ENCODE measurements around the gene KRT80. TPM values are rescaled to one million over a fixed set of nuclear protein-coding genes. Genes with fewer than 3 reads are reported as not detected.
A peak's percentile ranks its signal among the peaks of the same experiment; 100 is the strongest.

The KRT80 gene
- total RNA-seq, 4 donors from 2014 or later: 0.16 to 0.54 (median 0.31) TPM; not detected in 1

- 83 to 94% methylated on average over 2 to 5 of the region's 7 CpGs for WGBS, 2 donors (ENCODE audit: low coverage in 1 of 2)
- TF ChIP-seq CTCF (IDR thresholded peaks at IDR 0.05): no peak
- TF ChIP-seq POLR2AphosphoS5 (IDR thresholded peaks at IDR 0.05): no peak
- TF ChIP-seq EP300 (IDR thresholded peaks at IDR 0.05): no peak
- no peak for TF ChIP-seq POLR2A (IDR thresholded peaks at IDR 0.05)
- peaks cover 48% of the 10 kb centered on the region for H3K27me3 ChIP-seq
Observed at GRCh38 chr12:52122904-52123303, 68.9 kb downstream of the KRT80 start.

GRCh38 chr12:52122540-52122871, 69.3 kb downstream of the KRT80 start:
- Histone ChIP-seq H3K27me3 (peaks cover 48% of the 10 kb centered on the region), H3K9me3 (no peaks in the 10 kb centered on the region), H3K4me1 (peaks cover 0 to 20% (median 3%) of the 10 kb centered on the region in 3 donors), H3K27ac (no peak overlapping the region), H3K4me3 (no peak overlapping the region), H3K36me3 (no peaks in the 10 kb centered on the region)
- no peak for ATAC-seq
- WGBS, 2 donors (ENCODE audit: low coverage in 1 of 2): 81 to 84% methylated on average over 3 to 4 of the region's 4 CpGs
- TF ChIP-seq POLR2AphosphoS5 (IDR thresholded peaks at IDR 0.05) (no peak), EP300 (IDR thresholded peaks at IDR 0.05) (no peak), POLR2A (IDR thresholded peaks at IDR 0.05) (no peak), CTCF (IDR thresholded peaks at IDR 0.05) (no peak)

More at GRCh38 chr12:52122904-52123303, 68.9 kb downstream of the KRT80 start:
- Histone ChIP-seq H3K4me3 (no peak overlapping the region), H3K27ac (no peak overlapping the region), H3K36me3 (no peaks in the 10 kb centered on the region), H3K9me3 (no peaks in the 10 kb centered on the region), H3K4me1 (peaks cover 0 to 20% (median 3%) of the 10 kb centered on the region in 3 donors)
- ATAC-seq: no peak

- TF ChIP-seq EP300 (IDR thresholded peaks at IDR 0.05) (no peak), CTCF (IDR thresholded peaks at IDR 0.05) (peak in 3 of 4 experiments; percentile 29 to 76 (median 40))
- WGBS, 2 donors (ENCODE audit: low coverage in 1 of 2): 8 to 29% methylated on average over 3 to 11 of the region's 18 CpGs
- Histone ChIP-seq H3K4me1 (peaks cover 0 to 16% (median 3%) of the 10 kb centered on the region in 3 donors), H3K36me3 (no peaks in the 10 kb centered on the region), H3K9me3 (no peaks in the 10 kb centered on the region), H3K27me3 (peaks cover 48% of the 10 kb centered on the region), H3K4me3 (no peak overlapping the region), H3K27ac (no peak overlapping the region)
- peak; percentile 39 for ATAC-seq
Observed at GRCh38 chr12:52121824-52122539, 69.8 kb downstream of the KRT80 start.

- Histone ChIP-seq H3K4me1 (peaks cover 0 to 16% (median 3%) of the 10 kb centered on the region in 3 donors), H3K36me3 (no peaks in the 10 kb centered on the region), H3K27me3 (peaks cover 55% of the 10 kb centered on the region), H3K4me3 (no peak overlapping the region), H3K9me3 (no peaks in the 10 kb centered on the region), H3K27ac (no peak overlapping the region)
- no peak for TF ChIP-seq CTCF (IDR thresholded peaks at IDR 0.05)
- TF ChIP-seq POLR2A (IDR thresholded peaks at IDR 0.05): no peak
- no peak for TF ChIP-seq EP300 (IDR thresholded peaks at IDR 0.05)
- TF ChIP-seq POLR2AphosphoS5 (IDR thresholded peaks at IDR 0.05): no peak
- 75 to 84% methylated on average over 4 of the region's 19 CpGs for WGBS, 2 donors (ENCODE audit: low coverage in 1 of 2)
- ATAC-seq: no peak
Observed at GRCh38 chr12:52120951-52121823, 70.6 kb downstream of the KRT80 start.
